Calu3 (cell line): ENCODE results near the gene SLCO2B1. TPM values are rescaled to one million over a fixed set of nuclear protein-coding genes. Genes with fewer than 3 reads are reported as not detected.

Experiments used
- BruUV-seq: library from RNA; stranded (reverse); fragments of 400-500 nt; replicated peaks from 2 replicates; lab custom pipeline; 2021; lab: Mats Ljungman, UMichigan
- CTCF ChIA-PET: fragments of 300-600 bp; sonication (Branson Sonifier 250); formaldehyde crosslinking; loops from one replicate; lab custom pipeline; 2022; ENCODE audit warnings: antibody characterized with exemption; lab: Charles Lee
- DNase-seq: peaks from one replicate; pipeline ENCODE4 v3.0.0; 2022
- H3K27ac Mint-ChIP-seq: one replicate; pipeline ENCODE4 v1.8.0; 2022; ENCODE audit warnings: mixed read lengths; ENCODE audit not compliant: unreplicated experiment
- H3K27me3 Mint-ChIP-seq: one replicate; pipeline ENCODE4 v1.8.0; 2022; ENCODE audit warnings: mixed read lengths; ENCODE audit not compliant: unreplicated experiment
- H3K36me3 Mint-ChIP-seq: one replicate; pipeline ENCODE4 v1.8.0; 2022; ENCODE audit warnings: mild to moderate bottlenecking, moderate library complexity, mixed read lengths; ENCODE audit not compliant: insufficient read depth, unreplicated experiment
- H3K4me1 Mint-ChIP-seq: one replicate; pipeline ENCODE4 v1.8.0; 2022; ENCODE audit warnings: mild to moderate bottlenecking, low read depth, mixed read lengths; ENCODE audit not compliant: unreplicated experiment
- H3K4me3 Mint-ChIP-seq: one replicate; pipeline ENCODE4 v1.8.0; 2022; ENCODE audit warnings: mild to moderate bottlenecking, low read depth, moderate library complexity, mixed read lengths; ENCODE audit not compliant: unreplicated experiment
- H3K9me3 Mint-ChIP-seq: one replicate; pipeline ENCODE4 v1.8.0; 2022; ENCODE audit warnings: low read depth, mixed read lengths; ENCODE audit not compliant: unreplicated experiment
- intact Hi-C: fragments of 100-400 bp; cut with micrococcal nuclease; formaldehyde crosslinking; loops from one replicate; pipeline ENCODE4 v1.10.0; 2022; ENCODE audit not compliant: unreplicated experiment
- total RNA-seq: library from RNA; stranded (reverse); gene quantifications from 2 replicates; pipeline ENCODE4 v1.2.3, GENCODE V29; 2022
- TF ChIP-seq, protein P1 (sequence below): fragments of 200-600 bp; IDR thresholded peaks from one replicate; pipeline ENCODE4 v1.8.0; 2022; ENCODE audit warnings: antibody characterized with exemption; ENCODE audit not compliant: unreplicated experiment

The SLCO2B1 gene
- total RNA-seq, 1 experiment from 2014 or later, result 0.31 TPM

- Mint-ChIP-seq H3K27me3 (peaks cover 72% of the 10 kb centered on the region), H3K4me1 (no peaks in the 10 kb centered on the region)
Observed at GRCh38 chr11:75133976-75134375, 16.9 kb upstream of the SLCO2B1 start.

DNA sequence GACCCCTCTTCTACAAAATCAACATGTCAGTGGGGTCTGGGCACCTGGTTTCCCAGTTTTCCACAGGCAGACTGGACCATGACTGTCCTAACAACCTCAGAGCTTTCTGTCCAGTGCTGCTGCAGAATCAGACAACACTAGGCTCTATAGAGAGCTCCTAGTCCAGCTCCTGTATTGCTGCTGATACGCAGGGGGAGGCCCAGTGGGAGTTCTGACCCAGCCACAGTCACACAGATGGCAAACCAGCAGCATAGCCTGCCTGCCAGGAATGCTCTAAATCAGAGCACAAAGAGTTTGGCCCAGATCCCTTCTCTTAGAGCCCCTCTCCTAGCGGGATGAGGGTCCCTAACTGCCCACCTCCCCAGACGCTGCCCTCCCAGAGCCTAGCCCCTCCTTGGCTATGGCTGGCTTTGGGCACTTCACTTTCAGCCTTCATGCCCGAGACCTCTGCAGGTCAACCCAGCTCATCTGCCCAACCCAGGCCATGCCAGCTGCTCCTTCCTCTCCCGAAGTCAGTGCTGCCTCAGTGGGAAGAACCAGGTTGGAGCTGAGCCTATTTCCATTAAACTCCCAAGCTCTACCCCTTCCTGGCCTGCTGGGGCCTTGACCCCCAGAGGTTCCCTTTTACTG lies 15.8 kb upstream of the SLCO2B1 start:
- DNase-seq, result no peak
- Mint-ChIP-seq H3K27ac (no peak overlapping the region), H3K27me3 (peaks cover 72% of the 10 kb centered on the region), H3K9me3 (no peaks in the 10 kb centered on the region), H3K4me1 (no peaks in the 10 kb centered on the region), H3K4me3 (no peak overlapping the region), H3K36me3 (no peaks in the 10 kb centered on the region)
- intact Hi-C loops, result no loop called here
- CTCF ChIA-PET, result no interaction called here
- no TSS peak for BruUV-seq
- TF ChIP-seq, protein P1, sequence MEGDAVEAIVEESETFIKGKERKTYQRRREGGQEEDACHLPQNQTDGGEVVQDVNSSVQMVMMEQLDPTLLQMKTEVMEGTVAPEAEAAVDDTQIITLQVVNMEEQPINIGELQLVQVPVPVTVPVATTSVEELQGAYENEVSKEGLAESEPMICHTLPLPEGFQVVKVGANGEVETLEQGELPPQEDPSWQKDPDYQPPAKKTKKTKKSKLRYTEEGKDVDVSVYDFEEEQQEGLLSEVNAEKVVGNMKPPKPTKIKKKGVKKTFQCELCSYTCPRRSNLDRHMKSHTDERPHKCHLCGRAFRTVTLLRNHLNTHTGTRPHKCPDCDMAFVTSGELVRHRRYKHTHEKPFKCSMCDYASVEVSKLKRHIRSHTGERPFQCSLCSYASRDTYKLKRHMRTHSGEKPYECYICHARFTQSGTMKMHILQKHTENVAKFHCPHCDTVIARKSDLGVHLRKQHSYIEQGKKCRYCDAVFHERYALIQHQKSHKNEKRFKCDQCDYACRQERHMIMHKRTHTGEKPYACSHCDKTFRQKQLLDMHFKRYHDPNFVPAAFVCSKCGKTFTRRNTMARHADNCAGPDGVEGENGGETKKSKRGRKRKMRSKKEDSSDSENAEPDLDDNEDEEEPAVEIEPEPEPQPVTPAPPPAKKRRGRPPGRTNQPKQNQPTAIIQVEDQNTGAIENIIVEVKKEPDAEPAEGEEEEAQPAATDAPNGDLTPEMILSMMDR, result no peak

More at GRCh38 chr11:75133976-75134375, 16.9 kb upstream of the SLCO2B1 start:
- CTCF ChIA-PET, result no interaction called here
- TF ChIP-seq, protein P1, result no peak
- intact Hi-C loops, result no loop called here
- BruUV-seq, result no TSS peak
- H3K36me3 Mint-ChIP-seq, result no peaks in the 10 kb centered on the region
- no peak overlapping the region for H3K4me3 Mint-ChIP-seq
- no peak overlapping the region for H3K27ac Mint-ChIP-seq
- DNase-seq, result no peak
- H3K9me3 Mint-ChIP-seq, result no peaks in the 10 kb centered on the region

- DNase-seq, result no peak
- Mint-ChIP-seq H3K4me1 (no peaks in the 10 kb centered on the region), H3K36me3 (no peaks in the 10 kb centered on the region), H3K9me3 (no peaks in the 10 kb centered on the region), H3K27ac (no peak overlapping the region), H3K27me3 (peaks cover 67% of the 10 kb centered on the region), H3K4me3 (no peak overlapping the region)
- CTCF ChIA-PET, result no interaction called here
- TF ChIP-seq, protein P1, result no peak
- BruUV-seq, result no TSS peak
- intact Hi-C loops, result no loop called here
Observed at GRCh38 chr11:75135651-75136050, 15.3 kb upstream of the SLCO2B1 start.

DNA sequence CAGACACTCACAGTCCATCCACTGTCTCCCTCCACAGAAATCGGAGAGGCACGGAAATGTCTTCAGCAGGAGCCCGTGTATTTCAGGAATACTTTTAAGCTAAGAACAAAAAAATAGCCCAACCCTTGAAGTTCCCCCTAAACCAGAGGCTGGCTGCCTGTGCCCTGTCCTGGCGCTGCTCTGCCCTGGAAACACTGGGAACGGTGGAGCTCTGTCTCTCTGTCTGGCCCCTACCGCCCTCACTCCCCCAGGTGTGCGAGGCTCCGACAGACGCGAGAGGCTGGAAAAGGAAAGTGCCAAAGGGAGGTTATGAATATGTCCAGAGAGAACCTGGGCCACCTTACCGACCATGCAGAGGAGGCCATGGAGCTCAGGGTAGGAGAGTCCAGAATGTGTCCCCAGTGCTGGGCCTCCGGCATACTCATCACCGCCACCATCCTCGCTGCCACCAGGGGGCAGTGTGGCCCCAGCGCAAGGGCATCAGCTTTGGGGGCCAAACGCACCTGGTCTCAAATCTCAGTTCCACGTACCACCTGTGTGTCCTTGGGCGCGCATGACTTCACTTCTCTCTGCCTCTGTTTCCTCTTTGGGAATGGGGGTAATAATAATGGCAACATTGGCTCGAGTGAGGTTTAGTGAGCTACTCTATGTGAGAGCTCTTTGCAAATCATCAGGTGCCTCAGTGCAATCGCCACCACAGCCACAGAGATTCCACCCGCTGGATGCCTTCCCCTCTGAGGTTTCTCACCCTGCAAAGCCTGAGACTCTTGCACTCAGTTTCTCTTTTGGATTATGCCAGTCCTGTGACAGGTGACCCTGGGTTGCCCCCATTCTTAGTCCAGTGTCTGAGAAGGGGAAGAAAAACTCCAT lies 10.4 kb upstream of the SLCO2B1 start:
- peak; percentile 80 for DNase-seq
- Mint-ChIP-seq H3K36me3 (no peaks in the 10 kb centered on the region), H3K4me3 (no peak overlapping the region), H3K27ac (no peak overlapping the region), H3K4me1 (peaks cover 13% of the 10 kb centered on the region), H3K9me3 (no peaks in the 10 kb centered on the region), H3K27me3 (peaks cover 35% of the 10 kb centered on the region)
- CTCF ChIA-PET, result interaction anchor here (0.7 to 9.9 kb wide), 21 partner anchors 9 to 276 kb away, joined by 3 to 148 read pairs (median 3); partner anchors contain the start of gene NEU3
- TF ChIP-seq, protein P1, result peak; percentile 90
- intact Hi-C loops, result loop anchor here (2.0 to 5.0 kb wide), 2 partner anchors 118 to 208 kb away; no protein-coding TSS in a partner anchor
- BruUV-seq, result no TSS peak
